Measurements from ENCODE around the gene TNNT3. TPM values are rescaled to one million over a fixed set of nuclear protein-coding genes. Genes with fewer than 3 reads are reported as not detected.

TNNT3 gene
- total RNA-seq, 6 experiments from 2014 or later, result not detected

GRCh38 chr11:1967641-1968225, 48.2 kb downstream of the TNNT3 start:
- no peak for TF ChIP-seq CTCF (IDR thresholded peaks at IDR 0.05)
- no peaks in the 10 kb centered on the region for H3K27me3 Mint-ChIP-seq (ENCODE audit: insufficient read depth)
- no peak overlapping the region for H3K4me3 Mint-ChIP-seq
- no peaks in the 10 kb centered on the region for H3K9me3 Mint-ChIP-seq
- no peaks in the 10 kb centered on the region for H3K4me1 Mint-ChIP-seq (ENCODE audit: low read depth)
- H3K27ac Mint-ChIP-seq, result no peak overlapping the region
- no peak for DNase-seq
- no peaks in the 10 kb centered on the region for H3K36me3 Mint-ChIP-seq (ENCODE audit: low read depth)

- no peak overlapping the region for H3K4me3 Mint-ChIP-seq
- no peaks in the 10 kb centered on the region for H3K4me1 Mint-ChIP-seq (ENCODE audit: low read depth)
- H3K27me3 Mint-ChIP-seq (ENCODE audit: insufficient read depth), result no peaks in the 10 kb centered on the region
- no peak for TF ChIP-seq CTCF (IDR thresholded peaks at IDR 0.05)
- no peak overlapping the region for H3K27ac Mint-ChIP-seq
- no peak for DNase-seq
- no peaks in the 10 kb centered on the region for H3K9me3 Mint-ChIP-seq
- no peaks in the 10 kb centered on the region for H3K36me3 Mint-ChIP-seq (ENCODE audit: low read depth)
Measured at GRCh38 chr11:1968454-1969002, 49.0 kb downstream of the TNNT3 start.

GRCh38 chr11:1969035-1969434, 49.5 kb downstream of the TNNT3 start:
- Mint-ChIP-seq H3K27ac (no peak overlapping the region), H3K4me1 (ENCODE audit: low read depth) (no peaks in the 10 kb centered on the region), H3K4me3 (no peak overlapping the region), H3K27me3 (ENCODE audit: insufficient read depth) (no peaks in the 10 kb centered on the region), H3K9me3 (no peaks in the 10 kb centered on the region), H3K36me3 (ENCODE audit: low read depth) (no peaks in the 10 kb centered on the region)
- TF ChIP-seq CTCF (IDR thresholded peaks at IDR 0.05), result no peak
- no peak for DNase-seq

- H3K27me3 Mint-ChIP-seq (ENCODE audit: insufficient read depth), result no peaks in the 10 kb centered on the region
- H3K4me1 Mint-ChIP-seq (ENCODE audit: low read depth), result no peaks in the 10 kb centered on the region
Measured at GRCh38 chr11:1969776-1970175, 50.3 kb downstream of the TNNT3 start.

GRCh38 chr11:1970956-1971355, 51.5 kb downstream of the TNNT3 start:
- no peaks in the 10 kb centered on the region for H3K27me3 Mint-ChIP-seq (ENCODE audit: insufficient read depth)
- no peak overlapping the region for H3K27ac Mint-ChIP-seq
- no peak for DNase-seq
- no peaks in the 10 kb centered on the region for H3K9me3 Mint-ChIP-seq
- H3K4me1 Mint-ChIP-seq (ENCODE audit: low read depth), result no peaks in the 10 kb centered on the region
- TF ChIP-seq CTCF (IDR thresholded peaks at IDR 0.05), result no peak
- no peaks in the 10 kb centered on the region for H3K36me3 Mint-ChIP-seq (ENCODE audit: low read depth)
- H3K4me3 Mint-ChIP-seq, result no peak overlapping the region

More at GRCh38 chr11:1969776-1970175, 50.3 kb downstream of the TNNT3 start:
- Mint-ChIP-seq H3K4me3 (no peak overlapping the region), H3K27ac (no peak overlapping the region), H3K36me3 (ENCODE audit: low read depth) (no peaks in the 10 kb centered on the region), H3K9me3 (no peaks in the 10 kb centered on the region)
- no peak for TF ChIP-seq CTCF (IDR thresholded peaks at IDR 0.05)
- DNase-seq, result no peak

Data from HFFc6 (cell line).